Large intestine (tissue), 3 donors: ENCODE measurements around the gene SMAD1. TPM values are rescaled to one million over a fixed set of nuclear protein-coding genes. Genes with fewer than 3 reads are reported as not detected.

ENCODE experiments used
- DNase-seq, 2 donors: peaks; one replicate each; pipeline versions ENCODE4 v3.0.0 to v3.0.0-alpha.2; 2013
- H3K27ac ChIP-seq: one replicate; pipeline ENCODE4 v1.5.1; 2013; ENCODE audit warnings: low read length
- H3K27me3 ChIP-seq: 2 replicates; pipeline ENCODE4 v1.6.1; 2013; ENCODE audit warnings: low read length; ENCODE audit not compliant: control insufficient read depth, insufficient read depth
- H3K36me3 ChIP-seq: 2 replicates; pipeline ENCODE4 v1.6.1; 2013; ENCODE audit warnings: low read length; ENCODE audit not compliant: control insufficient read depth, insufficient read depth
- H3K4me1 ChIP-seq: one replicate; pipeline ENCODE4 v1.6.1; 2013; ENCODE audit warnings: low read length; ENCODE audit not compliant: control insufficient read depth, insufficient read depth
- H3K4me3 ChIP-seq: one replicate; pipeline ENCODE4 v1.5.1; 2013; ENCODE audit warnings: low read length
- H3K9me3 ChIP-seq: one replicate; pipeline ENCODE4 v1.6.1; 2013; ENCODE audit warnings: mild to moderate bottlenecking, low read depth, low read length, moderate library complexity; ENCODE audit not compliant: control insufficient read depth
- WGBS: methylation state at CpG from one replicate; pipeline ENCODE4 v1.1.5; 2013; ENCODE audit warnings: low lambda C conversion rate; ENCODE audit not compliant: insufficient coverage; 5-methylcytosine and 5-hydroxymethylcytosine counted together
- polyA plus RNA-seq: library from polyadenylated mRNA; unstranded; fragments of 120-200 nt; gene quantifications from one replicate; pipeline ENCODE4 v1.2.1, GENCODE V29; 2013

Gene SMAD1
- polyA plus RNA-seq, 1 donor = 46.2 TPM

DNA sequence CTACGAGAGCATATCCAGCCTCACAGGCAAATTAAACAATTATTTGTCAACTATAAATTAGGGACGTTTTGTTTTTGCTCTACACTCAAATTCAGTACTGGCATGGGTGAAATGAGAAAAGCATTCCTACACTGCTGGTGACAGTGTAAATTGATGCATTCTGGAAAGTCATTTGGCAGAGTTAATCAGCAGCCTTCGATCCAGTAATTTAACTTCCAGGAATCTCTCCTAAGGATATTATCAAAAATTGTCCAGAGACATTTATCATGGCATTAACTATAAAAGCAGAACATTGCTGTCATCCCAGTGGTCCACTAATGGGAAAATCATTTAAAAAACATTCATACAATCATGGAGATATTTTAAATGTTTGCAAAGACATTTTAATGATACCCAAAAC is 70.0 kb downstream of the SMAD1 start:
- Histone ChIP-seq H3K9me3 (no peaks in the 10 kb centered on the region), H3K27me3 (no peaks in the 10 kb centered on the region), H3K36me3 (peaks cover 46% of the 10 kb centered on the region), H3K4me1 (no peaks in the 10 kb centered on the region), H3K27ac (no peak overlapping the region), H3K4me3 (no peak overlapping the region)
- DNase-seq = no peak
- 62% methylated on average over 2 of the region's 3 CpGs for WGBS

DNA sequence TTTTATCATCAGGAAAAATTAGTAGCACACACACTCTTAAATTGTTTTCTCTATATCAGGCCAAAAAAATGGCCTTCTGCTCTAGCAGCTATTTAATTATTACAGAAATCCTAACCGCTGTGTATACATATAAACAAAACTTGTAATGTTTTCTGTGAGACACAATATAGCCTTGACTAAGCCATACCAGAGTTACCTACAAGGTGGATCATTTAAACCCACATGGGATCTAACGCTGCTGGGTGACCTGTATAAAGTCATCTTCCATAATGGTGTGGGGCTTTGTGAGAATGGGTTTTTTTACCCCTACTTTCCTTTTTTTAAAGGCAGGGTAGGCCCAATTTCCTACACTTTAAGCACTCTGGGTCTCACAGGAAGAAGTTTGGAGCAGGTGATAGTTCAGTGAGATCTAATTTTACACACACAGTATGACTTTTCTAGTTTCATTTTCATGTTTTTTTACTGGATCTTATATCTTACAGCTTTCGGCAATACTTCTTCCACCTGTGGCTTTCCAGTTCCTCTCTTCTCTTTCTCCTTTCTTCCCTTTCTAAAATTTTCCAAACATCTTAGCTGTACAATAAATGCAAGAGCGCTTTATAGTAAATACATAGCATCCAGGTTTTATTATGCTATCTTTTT is 70.6 kb downstream of the SMAD1 start:
- Histone ChIP-seq H3K27ac (no peak overlapping the region), H3K27me3 (no peaks in the 10 kb centered on the region), H3K36me3 (peaks cover 46% of the 10 kb centered on the region), H3K4me3 (no peak overlapping the region), H3K4me1 (no peaks in the 10 kb centered on the region), H3K9me3 (no peaks in the 10 kb centered on the region)
- WGBS = 100% methylated on average over 2 of the region's 4 CpGs
- no peak for DNase-seq

DNA sequence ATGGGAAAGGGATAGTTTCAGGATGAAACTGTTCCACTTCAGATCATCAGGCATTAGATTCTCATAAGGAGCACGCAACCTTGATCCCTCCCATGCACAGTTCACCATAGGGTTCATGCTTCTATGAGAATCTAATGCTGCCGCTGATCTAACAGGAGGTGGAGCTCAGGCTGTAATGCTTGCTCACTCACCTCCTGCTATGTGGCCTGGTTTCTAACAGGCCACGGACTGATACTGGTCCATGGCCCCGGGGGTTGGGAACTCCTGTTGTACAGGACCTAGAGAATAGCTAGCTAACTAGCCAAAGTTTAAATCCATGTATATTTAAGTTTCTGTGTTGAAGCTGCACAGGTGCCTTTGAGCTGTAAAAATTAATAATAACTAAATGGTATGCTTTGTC is 71.7 kb downstream of the SMAD1 start:
- H3K4me3 ChIP-seq = no peak overlapping the region
- no peak for DNase-seq
- no peaks in the 10 kb centered on the region for H3K27me3 ChIP-seq
- H3K36me3 ChIP-seq = peaks cover 45% of the 10 kb centered on the region
- H3K27ac ChIP-seq = no peak overlapping the region
- H3K9me3 ChIP-seq = no peaks in the 10 kb centered on the region
- H3K4me1 ChIP-seq = no peaks in the 10 kb centered on the region
- WGBS = no CpG with 5 or more reads among the region's 4 CpGs

DNA sequence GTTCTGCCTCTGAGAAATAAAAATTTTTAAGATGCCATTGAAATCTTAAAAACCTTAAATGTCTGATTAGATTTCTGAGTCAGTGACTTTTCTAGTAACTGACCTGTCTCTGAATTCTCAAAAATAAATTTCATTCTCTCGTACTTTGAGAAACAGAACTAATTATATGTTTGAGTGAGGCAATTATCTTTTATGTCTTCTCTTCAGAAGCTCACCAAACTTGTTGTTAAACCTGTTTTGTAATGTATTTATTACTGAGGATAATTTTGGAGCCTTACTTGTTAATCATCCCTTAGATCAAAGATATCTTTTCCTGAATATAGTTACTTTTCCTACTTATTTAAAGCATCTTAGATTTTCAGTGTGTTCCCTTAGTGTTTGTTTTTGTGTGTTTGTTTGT is 73.0 kb downstream of the SMAD1 start:
- Histone ChIP-seq H3K27ac (no peak overlapping the region), H3K4me3 (no peak overlapping the region), H3K4me1 (no peaks in the 10 kb centered on the region), H3K36me3 (peaks cover 41% of the 10 kb centered on the region), H3K27me3 (no peaks in the 10 kb centered on the region), H3K9me3 (no peaks in the 10 kb centered on the region)
- 40% methylated on average over 1 of the region's 1 CpG for WGBS
- no peak for DNase-seq

GRCh38 chr4:145557720-145558119 is 76.1 kb downstream of the SMAD1 start:
- H3K36me3 ChIP-seq = peaks cover 36% of the 10 kb centered on the region
- no peaks in the 10 kb centered on the region for H3K4me1 ChIP-seq
- H3K27me3 ChIP-seq = no peaks in the 10 kb centered on the region
- WGBS = no CpG with 5 or more reads among the region's 3 CpGs
- H3K9me3 ChIP-seq = no peaks in the 10 kb centered on the region
- peak; percentile 51 to 57 for DNase-seq
- H3K27ac ChIP-seq = no peak overlapping the region
- H3K4me3 ChIP-seq = no peak overlapping the region

DNA sequence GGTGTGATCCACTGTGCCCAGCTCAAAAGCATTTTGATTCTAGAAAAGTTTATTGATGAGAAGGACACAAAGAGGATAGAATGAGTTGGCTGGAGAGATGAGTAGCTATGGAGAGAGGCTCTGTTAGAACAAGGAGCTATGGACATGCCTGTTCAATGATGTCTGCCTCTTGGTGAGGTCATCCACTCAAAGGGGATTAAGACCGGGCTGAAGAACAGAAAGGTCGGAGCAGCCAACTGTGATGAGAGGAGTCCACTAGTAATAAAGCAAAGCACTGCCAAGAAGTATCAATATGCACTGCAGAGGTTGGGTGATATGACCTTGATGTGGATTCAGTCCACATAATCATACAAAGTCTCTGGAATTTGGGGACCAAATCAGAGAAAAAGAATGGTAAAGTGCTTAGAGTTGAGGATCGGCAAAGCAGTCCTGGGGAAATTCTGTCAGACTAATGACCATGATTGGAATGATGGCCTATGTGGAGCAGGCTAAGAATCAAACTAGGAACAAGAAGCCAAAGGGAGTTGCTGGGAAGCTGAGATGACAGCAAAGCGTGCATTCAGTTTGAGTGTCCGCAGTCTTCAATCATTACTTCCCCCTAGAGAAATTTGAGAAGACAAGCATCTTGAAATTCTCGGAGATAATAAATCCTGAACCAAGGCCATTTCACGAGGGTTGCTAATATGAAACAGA is 81.8 kb downstream of the SMAD1 start:
- Histone ChIP-seq H3K4me3 (no peak overlapping the region), H3K36me3 (peaks cover 7% of the 10 kb centered on the region)
- no peak for DNase-seq

DNA sequence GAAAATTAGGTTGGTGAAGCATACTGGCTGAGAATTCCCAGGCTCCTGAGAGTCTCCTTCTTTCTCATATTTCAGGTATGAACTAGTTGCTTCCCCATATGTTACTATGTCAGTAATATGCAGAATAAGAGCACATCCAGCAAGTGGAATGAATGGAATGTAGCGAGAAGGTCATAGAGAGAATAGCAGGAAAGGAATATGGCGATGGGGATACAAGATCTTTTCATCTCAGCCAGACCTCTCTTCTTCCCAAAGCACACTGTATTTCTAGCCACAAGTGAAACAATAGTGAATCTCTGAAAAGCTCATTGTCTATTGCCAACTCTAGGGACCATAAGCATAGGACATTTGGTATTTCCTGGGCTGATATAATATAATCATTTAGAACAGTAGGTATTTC is 82.9 kb downstream of the SMAD1 start:
- Histone ChIP-seq H3K27ac (no peak overlapping the region), H3K4me3 (no peak overlapping the region), H3K9me3 (no peaks in the 10 kb centered on the region), H3K4me1 (no peaks in the 10 kb centered on the region), H3K36me3 (peaks cover 4% of the 10 kb centered on the region), H3K27me3 (no peaks in the 10 kb centered on the region)
- DNase-seq = no peak
- no CpG with 5 or more reads among the region's 2 CpGs for WGBS

More for the DNA sequence above, 81.8 kb downstream of the SMAD1 start:
- Histone ChIP-seq H3K27me3 (no peaks in the 10 kb centered on the region), H3K9me3 (no peaks in the 10 kb centered on the region), H3K27ac (no peak overlapping the region), H3K4me1 (no peaks in the 10 kb centered on the region)
- WGBS = 95% methylated on average over 4 of the region's 7 CpGs

DNA sequence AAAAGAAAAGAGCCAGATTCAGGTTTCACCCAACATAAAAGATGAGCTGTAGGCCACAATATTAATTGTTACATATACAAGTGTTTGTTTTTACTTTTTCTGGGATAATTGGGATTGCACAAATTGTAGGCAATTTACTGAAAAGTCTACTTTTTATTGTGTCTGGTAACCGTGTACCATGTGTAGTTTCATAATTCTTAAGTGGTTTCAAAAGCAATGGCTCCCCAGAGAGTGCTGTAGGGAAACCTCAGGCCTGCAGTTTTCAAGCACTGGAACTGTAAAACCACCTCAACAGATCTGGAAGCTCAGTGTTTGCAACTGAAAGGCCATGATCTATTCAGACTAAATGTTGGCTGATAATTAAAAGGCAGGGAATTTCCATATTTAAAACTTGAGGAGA is 83.7 kb downstream of the SMAD1 start:
- Histone ChIP-seq H3K36me3 (no peaks in the 10 kb centered on the region), H3K27me3 (no peaks in the 10 kb centered on the region), H3K27ac (no peak overlapping the region), H3K9me3 (no peaks in the 10 kb centered on the region), H3K4me1 (no peaks in the 10 kb centered on the region), H3K4me3 (no peak overlapping the region)
- no peak for DNase-seq
- WGBS = no CpG with 5 or more reads among the region's 1 CpG

DNA sequence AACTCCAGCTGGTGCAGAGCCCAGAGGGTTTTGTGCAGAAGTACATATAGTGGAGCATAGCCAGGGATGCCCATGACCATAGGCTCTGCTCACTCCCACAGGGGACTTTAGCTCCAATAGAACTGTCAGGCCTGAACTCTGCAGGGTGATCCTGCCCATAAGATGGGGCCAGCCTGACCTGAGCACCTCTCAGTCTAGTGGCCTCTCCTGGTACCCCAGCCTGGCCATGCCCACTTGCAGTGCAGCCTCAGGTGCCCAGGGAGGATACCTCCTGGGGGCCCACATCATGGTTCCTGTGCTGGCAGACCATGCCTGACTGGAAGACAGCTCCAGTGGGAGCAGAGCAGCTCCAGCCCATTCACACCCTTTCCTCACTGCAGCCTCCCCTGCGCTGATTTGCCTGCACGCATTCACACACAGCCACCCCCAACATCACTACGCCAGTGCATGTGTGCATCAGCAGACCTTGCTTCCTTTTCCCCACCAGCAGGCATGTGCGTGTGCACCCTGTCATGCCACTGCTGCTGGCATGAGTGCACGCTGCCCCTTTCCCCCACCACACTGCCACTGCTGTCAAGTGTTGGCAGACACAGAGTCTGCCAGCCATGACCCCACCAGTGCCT is 84.5 kb downstream of the SMAD1 start:
- Histone ChIP-seq H3K4me3 (no peak overlapping the region), H3K4me1 (no peaks in the 10 kb centered on the region), H3K27me3 (no peaks in the 10 kb centered on the region), H3K36me3 (no peaks in the 10 kb centered on the region), H3K27ac (no peak overlapping the region), H3K9me3 (no peaks in the 10 kb centered on the region)
- no peak for DNase-seq
- no CpG with 5 or more reads among the region's 5 CpGs for WGBS

DNA sequence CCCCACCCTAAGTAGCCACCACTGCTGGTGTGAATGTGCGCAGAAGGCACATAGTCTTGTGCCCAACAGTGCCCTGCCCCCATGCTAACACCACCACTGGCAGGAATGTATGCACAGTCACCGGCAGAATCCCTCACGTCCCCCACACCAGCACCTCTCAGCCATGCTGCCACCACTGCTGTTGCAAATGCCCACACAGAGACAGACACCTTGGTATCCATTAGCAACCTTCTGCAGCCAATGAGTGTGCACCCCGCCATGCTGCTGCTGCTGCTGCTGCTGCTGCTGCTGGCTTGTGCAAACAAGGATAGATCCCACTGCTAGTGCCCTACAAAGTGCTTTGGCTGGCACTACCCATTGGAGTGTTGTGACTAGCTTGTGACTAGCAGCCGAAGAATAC is 85.1 kb downstream of the SMAD1 start:
- no CpG with 5 or more reads among the region's 5 CpGs for WGBS

More for the DNA sequence above, 85.1 kb downstream of the SMAD1 start:
- Histone ChIP-seq H3K9me3 (no peaks in the 10 kb centered on the region), H3K27ac (no peak overlapping the region), H3K27me3 (no peaks in the 10 kb centered on the region), H3K4me3 (no peak overlapping the region), H3K4me1 (no peaks in the 10 kb centered on the region), H3K36me3 (no peaks in the 10 kb centered on the region)
- no peak for DNase-seq
